GM23248 (cell line): ENCODE results near the gene BEAN1.

ENCODE experiments used
- EZH2 ChIP-seq: fragments of 200-600 bp; sonication (generic); IDR thresholded peaks from 2 replicates; pipeline ENCODE4 v1.6.1; 2018; ENCODE audit warnings: antibody characterized with exemption, mild to moderate bottlenecking; ENCODE audit not compliant: insufficient read depth, poor library complexity, severe bottlenecking
- EZH2phosphoT487 ChIP-seq: fragments of 200-600 bp; sonication (generic); IDR thresholded peaks from 2 replicates; pipeline ENCODE4 v1.6.1; 2018; ENCODE audit warnings: antibody characterized with exemption, moderate library complexity, mild to moderate bottlenecking, low read depth; ENCODE audit not compliant: insufficient read depth

DNA sequence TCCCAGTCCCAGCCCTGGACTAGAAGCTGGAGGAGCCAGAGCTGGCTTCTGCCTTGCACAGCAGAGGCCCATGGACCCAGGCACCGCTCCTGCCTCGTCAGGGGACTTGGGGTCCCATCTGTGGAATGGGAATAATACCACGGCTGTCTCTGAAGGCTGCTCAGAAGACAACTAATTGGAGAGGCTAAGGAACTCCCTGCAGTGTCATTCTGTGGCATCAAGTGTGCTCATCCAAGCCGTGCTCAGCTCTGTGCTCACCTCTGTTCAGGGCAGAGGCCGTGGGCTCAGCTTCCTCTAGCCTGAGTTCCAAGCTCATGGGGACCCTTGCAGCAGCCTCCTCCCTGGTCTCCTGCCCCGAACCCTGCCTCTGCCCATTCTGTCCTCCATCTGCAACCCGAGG is 31.8 kb downstream of the BEAN1 start:
- TF ChIP-seq EZH2 (no peak), EZH2phosphoT487 (no peak)
